Liver (tissue), 3 donors: ENCODE results near the gene IL1RAPL2.

Experiments
- RAD21 ChIP-seq, 2 donors: IDR thresholded peaks; 2 replicates each; pipeline ENCODE4 v1.6.1; 2016; ENCODE audit warnings: antibody characterized with exemption in 2 of 2, mild to moderate bottlenecking in 2 of 2
- RXRA ChIP-seq, 2 donors: IDR thresholded peaks; 2 replicates each; pipeline ENCODE4 v1.6.1; 2017 to 2018; ENCODE audit warnings: antibody characterized with exemption in 2 of 2, mild to moderate bottlenecking in 1 of 2
- TAF1 ChIP-seq: conservative IDR thresholded peaks from 2 replicates; pipeline ENCODE4 v1.6.1; 2016; ENCODE audit warnings: antibody characterized with exemption, mild to moderate bottlenecking
- TF ChIP-seq, protein P1 (sequence below): fragments of 150-350 bp; IDR thresholded peaks from 2 replicates; pipeline ENCODE4 v1.5.1; 2017; ENCODE audit warnings: improper control_type of control experiment, low read depth, low read length; ENCODE audit not compliant: missing input control
- TF ChIP-seq, protein P2 (sequence below): IDR thresholded peaks from 2 replicates; pipeline ENCODE4 v1.6.1; 2016; ENCODE audit warnings: antibody characterized with exemption
- TF ChIP-seq, protein P3 (sequence below): IDR thresholded peaks from 2 replicates; pipeline ENCODE4 v1.6.1; 2016; ENCODE audit warnings: antibody characterized with exemption
- TF ChIP-seq, protein P4 (sequence below): IDR thresholded peaks from 2 replicates; pipeline ENCODE4 v1.6.1; 2016; ENCODE audit warnings: antibody characterized with exemption
- donor health status: healthy.
- donor health status: healthy.

DNA sequence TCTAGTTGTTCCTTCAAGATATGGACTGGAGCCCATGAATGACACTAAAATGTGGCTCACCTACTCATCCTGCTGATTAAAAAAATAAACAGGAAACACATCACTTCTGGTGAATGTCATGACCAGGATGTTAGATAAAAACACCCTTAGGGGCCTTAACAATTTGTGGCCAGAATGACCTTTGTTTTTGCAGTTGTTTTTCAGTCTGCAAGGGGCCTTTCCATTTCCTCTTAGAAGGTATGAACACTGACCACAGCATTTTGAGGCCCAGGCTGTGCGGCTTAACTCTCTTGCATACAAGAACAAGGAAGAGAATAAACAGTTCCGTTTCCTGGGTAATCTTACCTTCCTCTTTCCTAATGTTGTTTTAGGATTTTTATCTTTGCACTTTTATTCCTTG lies 113.2 kb downstream of the IL1RAPL2 start:
- TF ChIP-seq, protein P1, sequence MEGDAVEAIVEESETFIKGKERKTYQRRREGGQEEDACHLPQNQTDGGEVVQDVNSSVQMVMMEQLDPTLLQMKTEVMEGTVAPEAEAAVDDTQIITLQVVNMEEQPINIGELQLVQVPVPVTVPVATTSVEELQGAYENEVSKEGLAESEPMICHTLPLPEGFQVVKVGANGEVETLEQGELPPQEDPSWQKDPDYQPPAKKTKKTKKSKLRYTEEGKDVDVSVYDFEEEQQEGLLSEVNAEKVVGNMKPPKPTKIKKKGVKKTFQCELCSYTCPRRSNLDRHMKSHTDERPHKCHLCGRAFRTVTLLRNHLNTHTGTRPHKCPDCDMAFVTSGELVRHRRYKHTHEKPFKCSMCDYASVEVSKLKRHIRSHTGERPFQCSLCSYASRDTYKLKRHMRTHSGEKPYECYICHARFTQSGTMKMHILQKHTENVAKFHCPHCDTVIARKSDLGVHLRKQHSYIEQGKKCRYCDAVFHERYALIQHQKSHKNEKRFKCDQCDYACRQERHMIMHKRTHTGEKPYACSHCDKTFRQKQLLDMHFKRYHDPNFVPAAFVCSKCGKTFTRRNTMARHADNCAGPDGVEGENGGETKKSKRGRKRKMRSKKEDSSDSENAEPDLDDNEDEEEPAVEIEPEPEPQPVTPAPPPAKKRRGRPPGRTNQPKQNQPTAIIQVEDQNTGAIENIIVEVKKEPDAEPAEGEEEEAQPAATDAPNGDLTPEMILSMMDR: no peak
- TF ChIP-seq RXRA (IDR thresholded peaks at IDR 0.05): no peak
- TF ChIP-seq, protein P2, sequence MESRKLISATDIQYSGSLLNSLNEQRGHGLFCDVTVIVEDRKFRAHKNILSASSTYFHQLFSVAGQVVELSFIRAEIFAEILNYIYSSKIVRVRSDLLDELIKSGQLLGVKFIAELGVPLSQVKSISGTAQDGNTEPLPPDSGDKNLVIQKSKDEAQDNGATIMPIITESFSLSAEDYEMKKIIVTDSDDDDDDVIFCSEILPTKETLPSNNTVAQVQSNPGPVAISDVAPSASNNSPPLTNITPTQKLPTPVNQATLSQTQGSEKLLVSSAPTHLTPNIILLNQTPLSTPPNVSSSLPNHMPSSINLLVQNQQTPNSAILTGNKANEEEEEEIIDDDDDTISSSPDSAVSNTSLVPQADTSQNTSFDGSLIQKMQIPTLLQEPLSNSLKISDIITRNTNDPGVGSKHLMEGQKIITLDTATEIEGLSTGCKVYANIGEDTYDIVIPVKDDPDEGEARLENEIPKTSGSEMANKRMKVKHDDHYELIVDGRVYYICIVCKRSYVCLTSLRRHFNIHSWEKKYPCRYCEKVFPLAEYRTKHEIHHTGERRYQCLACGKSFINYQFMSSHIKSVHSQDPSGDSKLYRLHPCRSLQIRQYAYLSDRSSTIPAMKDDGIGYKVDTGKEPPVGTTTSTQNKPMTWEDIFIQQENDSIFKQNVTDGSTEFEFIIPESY: no peak
- TF ChIP-seq, protein P3, sequence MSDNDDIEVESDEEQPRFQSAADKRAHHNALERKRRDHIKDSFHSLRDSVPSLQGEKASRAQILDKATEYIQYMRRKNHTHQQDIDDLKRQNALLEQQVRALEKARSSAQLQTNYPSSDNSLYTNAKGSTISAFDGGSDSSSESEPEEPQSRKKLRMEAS: no peak
- no peak for TF ChIP-seq RAD21 (IDR thresholded peaks at IDR 0.05)
- TF ChIP-seq TAF1: no peak
- TF ChIP-seq, protein P4, sequence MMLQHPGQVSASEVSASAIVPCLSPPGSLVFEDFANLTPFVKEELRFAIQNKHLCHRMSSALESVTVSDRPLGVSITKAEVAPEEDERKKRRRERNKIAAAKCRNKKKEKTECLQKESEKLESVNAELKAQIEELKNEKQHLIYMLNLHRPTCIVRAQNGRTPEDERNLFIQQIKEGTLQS: no peak
